Astrocyte of the spinal cord (primary cell): ENCODE results near the gene THSD7A.

Experiments
- DNase-seq: peaks from one replicate; pipeline ENCODE4 v3.0.0; 2011; ENCODE audit warnings: low read depth, low spot score
- H3K4me3 ChIP-seq: 2 replicates; pipeline ENCODE4 v1.5.1; 2011; ENCODE audit warnings: low read depth, mild to moderate bottlenecking, low read length, moderate library complexity
- in situ Hi-C: cut with HindIII; loops from 2 replicates; pipeline ENCODE4 v1.10.0; 2017; ENCODE audit warnings: low sequenced_read_pairs
- TF ChIP-seq, protein P1 (sequence below): IDR thresholded peaks from 2 replicates; pipeline ENCODE4 v1.5.1; 2012; ENCODE audit warnings: low read depth, mild to moderate bottlenecking, low read length, inconsistent platforms

Gene THSD7A

GRCh38 chr7:11648980-11649379, 183.0 kb downstream of the THSD7A start:
- TF ChIP-seq, protein P1, sequence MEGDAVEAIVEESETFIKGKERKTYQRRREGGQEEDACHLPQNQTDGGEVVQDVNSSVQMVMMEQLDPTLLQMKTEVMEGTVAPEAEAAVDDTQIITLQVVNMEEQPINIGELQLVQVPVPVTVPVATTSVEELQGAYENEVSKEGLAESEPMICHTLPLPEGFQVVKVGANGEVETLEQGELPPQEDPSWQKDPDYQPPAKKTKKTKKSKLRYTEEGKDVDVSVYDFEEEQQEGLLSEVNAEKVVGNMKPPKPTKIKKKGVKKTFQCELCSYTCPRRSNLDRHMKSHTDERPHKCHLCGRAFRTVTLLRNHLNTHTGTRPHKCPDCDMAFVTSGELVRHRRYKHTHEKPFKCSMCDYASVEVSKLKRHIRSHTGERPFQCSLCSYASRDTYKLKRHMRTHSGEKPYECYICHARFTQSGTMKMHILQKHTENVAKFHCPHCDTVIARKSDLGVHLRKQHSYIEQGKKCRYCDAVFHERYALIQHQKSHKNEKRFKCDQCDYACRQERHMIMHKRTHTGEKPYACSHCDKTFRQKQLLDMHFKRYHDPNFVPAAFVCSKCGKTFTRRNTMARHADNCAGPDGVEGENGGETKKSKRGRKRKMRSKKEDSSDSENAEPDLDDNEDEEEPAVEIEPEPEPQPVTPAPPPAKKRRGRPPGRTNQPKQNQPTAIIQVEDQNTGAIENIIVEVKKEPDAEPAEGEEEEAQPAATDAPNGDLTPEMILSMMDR: no peak
- no peak overlapping the region for H3K4me3 ChIP-seq
- in situ Hi-C loops: no loop called here
- DNase-seq: peak; percentile 74

DNA sequence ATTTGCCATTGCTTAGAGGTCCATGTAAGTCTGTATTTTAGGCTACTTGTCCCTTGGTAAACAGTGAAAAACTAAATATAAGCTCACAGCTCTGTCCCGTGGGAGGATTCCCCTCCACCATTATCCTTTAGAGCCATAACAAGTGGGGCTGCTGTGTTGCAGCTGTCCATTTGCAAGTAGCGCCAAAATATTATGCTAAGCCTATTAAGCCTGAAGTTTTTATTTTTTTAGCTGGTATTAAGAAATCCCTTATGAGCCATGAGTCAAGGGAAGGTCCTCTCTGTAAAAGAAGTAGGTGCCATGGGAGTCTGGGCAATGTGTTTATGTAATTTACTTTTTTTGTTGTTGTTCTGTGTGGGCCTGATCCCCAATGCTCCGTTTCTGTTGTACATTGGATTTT, 183.9 kb downstream of the THSD7A start:
- no peak for DNase-seq
- in situ Hi-C loops: no loop called here
- TF ChIP-seq, protein P1: no peak
- no peak overlapping the region for H3K4me3 ChIP-seq

DNA sequence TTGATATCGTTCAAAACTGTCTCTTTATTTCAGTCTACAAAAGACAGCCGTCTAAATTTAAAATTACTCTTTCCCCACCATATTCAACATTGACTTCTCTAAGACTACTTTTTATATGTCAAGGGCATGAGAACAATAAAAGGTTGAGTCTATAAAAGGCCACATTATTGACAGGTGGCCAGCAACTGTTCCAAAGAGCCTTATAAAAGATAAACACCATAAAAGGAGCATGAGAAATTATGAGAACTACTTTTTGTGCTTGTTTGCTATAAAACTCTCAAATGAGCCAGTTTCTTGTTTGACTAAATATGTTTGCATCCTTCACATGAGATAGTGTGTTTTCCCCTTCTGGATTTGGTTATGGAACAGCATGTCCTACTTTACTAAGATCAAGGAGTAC, 189.2 kb downstream of the THSD7A start:
- DNase-seq: no peak
- no peak overlapping the region for H3K4me3 ChIP-seq
- TF ChIP-seq, protein P1: no peak
- in situ Hi-C loops: no loop called here

GRCh38 chr7:11642276-11642675, 189.7 kb downstream of the THSD7A start:
- H3K4me3 ChIP-seq: no peak overlapping the region
- in situ Hi-C loops: no loop called here
- DNase-seq: no peak
- TF ChIP-seq, protein P1: no peak

DNA sequence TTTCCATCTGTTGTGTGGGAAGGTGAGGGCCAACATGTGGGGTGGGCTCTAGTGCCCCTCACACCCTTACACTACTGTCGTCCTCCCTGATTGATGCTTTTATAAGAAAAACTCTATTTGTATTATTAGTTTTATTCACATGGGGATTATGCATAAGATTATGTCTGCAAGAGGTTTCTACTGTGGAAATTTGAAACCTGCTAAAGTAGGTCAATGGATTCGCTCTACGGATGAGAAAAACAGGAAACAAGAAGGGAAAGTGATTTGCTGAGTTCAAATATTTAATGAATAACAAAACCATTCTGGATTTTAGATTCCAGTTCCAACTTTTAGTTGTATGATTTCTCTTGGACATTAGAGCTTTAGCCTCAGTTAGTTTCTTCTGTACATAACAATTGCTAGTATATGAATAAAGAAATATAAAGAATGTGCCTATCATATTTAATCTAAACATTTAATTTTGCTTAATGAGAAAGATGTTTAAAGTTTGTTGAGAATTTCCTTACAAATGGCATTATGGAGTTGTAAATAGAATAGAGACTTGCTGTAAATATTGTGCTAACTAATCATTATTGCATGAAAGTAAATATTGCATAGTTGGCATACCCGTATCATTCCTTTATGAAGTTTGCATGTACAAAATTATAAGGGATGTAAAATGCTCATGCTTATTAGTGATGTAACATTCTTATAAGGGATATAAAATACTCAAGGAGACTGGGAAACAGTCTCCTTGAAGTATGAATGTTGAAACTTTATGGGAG, 193.8 kb downstream of the THSD7A start:
- DNase-seq: no peak
- in situ Hi-C loops: no loop called here
- H3K4me3 ChIP-seq: no peak overlapping the region
- TF ChIP-seq, protein P1: no peak

GRCh38 chr7:11636274-11636673, 195.7 kb downstream of the THSD7A start:
- in situ Hi-C loops: no loop called here
- no peak for DNase-seq
- no peak overlapping the region for H3K4me3 ChIP-seq
- TF ChIP-seq, protein P1: no peak
